ENCODE measurements around the gene ANGPT4. TPM values are rescaled to one million over a fixed set of nuclear protein-coding genes. Genes with fewer than 3 reads are reported as not detected.
"Not testable (repeated sequence)": the region's sequence is repeated elsewhere in the genome, so short reads cannot be mapped to it uniquely, and the experiment has no call there.

The ANGPT4 gene
- polyA plus RNA-seq, 4 donors = 0.18 to 0.32 (median 0.25) TPM

- DNase-seq (ENCODE audit: low read depth in 4 of 4, low spot score in 3 of 4) = no peak
These were observed 86.1 kb downstream of the ANGPT4 start for GRCh38 chr20:830011-830521.

DNA sequence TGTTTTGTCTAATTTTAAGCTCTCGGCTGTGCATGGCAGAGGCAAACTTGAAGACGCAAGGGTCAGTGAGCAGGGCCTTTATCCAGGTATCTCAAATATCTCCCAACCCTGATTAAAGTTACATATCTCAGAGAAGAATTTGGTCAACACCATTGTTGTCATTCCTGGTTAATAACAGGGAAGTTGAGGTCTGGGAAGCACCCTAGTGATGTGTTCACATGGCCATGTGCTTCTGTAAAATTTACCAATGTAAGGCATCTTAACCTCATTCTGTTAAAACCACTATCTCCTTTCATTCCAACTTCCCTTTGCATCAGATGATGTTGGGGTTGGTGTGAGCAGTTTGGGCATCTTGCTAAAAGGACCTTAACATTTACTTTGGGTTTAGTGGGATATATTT lies 86.6 kb downstream of the ANGPT4 start:
- DNase-seq (ENCODE audit: low read depth in 4 of 4, low spot score in 3 of 4) = no peak

GRCh38 chr20:828987-829386 lies 87.1 kb downstream of the ANGPT4 start:
- no peak for DNase-seq (ENCODE audit: low read depth in 4 of 4, low spot score in 3 of 4)

- DNase-seq (ENCODE audit: low read depth in 4 of 4, low spot score in 3 of 4) = not testable (repeated sequence)
These were observed 88.2 kb downstream of the ANGPT4 start for GRCh38 chr20:827981-828380.

DNA sequence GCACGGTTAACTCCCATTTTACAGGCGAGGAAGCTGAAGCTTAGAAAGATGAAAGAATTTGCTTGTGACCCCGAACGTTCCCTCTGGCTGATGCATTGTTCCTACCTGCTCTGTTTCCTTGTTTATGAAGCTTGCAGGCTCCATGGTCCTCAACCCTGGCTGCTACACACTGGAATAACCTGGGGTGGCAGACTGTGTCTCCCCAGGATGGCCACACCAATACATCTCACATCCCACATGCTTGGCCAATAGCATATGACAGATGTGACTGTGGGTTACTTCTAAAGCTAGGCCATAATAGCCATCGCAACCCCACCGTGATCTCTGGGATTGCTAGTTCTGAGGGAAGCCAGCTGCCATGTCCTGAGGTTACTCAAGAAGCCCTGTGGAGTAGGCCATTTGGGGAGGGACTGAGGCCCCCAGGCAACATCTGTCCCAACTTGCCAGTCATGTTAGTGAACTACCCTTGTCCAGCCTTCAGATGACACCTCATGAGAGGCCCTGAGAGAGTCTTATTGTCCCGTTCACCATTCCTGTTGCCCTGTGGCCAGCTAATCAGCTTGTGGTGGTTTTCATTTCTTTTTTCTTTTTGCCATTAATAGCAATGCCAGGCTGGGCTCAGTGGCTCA lies 89.3 kb downstream of the ANGPT4 start:
- DNase-seq (ENCODE audit: low read depth in 4 of 4, low spot score in 3 of 4) = no peak

DNA sequence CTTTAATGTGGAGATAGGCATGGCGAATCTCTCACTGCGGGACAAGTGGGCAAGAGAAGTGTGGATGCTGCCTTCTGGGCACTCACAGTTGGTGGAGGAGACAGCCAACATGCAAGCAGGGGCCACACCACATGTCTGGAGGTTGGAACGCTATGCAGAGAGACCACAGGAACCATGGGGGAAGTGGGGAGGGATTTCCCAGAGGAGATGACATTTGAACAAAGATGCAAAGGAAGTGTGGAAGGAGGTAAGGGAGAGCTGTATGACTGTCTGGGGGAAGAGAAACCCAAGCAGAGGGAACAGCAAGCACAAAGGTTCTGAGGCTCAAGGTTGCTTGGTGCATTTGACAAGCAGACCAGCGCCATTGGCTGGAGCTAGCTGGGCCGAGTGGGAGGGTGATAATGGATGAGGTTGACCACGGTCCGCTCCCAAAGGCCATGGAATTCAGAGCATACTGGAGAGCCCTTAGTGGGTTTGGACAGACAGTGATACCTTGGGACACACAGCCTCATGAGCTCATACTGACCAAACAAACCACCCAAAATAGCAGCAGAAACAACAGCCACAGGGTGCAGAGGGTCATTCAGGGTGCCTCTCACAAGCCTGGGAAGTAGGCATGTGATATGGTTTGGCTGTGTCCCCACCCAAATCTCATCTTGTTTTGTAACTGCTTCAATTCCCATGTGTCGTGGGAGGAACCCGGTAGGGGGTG lies 90.3 kb downstream of the ANGPT4 start:
- DNase-seq (ENCODE audit: low read depth in 4 of 4, low spot score in 3 of 4) = no peak

GRCh38 chr20:824916-825315 lies 91.2 kb downstream of the ANGPT4 start:
- DNase-seq (ENCODE audit: low read depth in 4 of 4, low spot score in 3 of 4) = no peak

DNA sequence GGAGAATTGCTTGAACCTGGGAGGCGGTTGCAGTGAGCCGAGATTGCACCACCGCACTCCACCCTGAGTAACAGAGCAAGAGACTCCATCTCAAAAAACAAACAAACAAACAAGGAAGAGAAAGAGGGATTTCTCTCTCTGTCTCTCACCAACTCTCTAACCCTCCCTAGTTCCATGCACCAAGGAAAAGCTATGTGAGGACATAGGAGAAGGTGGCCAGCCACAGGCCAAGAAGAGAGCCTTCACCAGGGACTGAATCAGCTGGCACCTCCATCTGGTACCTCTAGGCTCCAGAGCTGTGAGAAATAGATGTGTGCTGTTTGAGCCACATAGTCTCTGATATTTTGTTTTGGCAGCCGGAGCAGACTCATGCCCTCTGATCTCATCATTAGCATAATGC lies 91.6 kb downstream of the ANGPT4 start:
- no peak for DNase-seq (ENCODE audit: low read depth in 4 of 4, low spot score in 3 of 4)

GRCh38 chr20:823574-823902 lies 92.6 kb downstream of the ANGPT4 start:
- no peak for DNase-seq (ENCODE audit: low read depth in 4 of 4, low spot score in 3 of 4)

DNA sequence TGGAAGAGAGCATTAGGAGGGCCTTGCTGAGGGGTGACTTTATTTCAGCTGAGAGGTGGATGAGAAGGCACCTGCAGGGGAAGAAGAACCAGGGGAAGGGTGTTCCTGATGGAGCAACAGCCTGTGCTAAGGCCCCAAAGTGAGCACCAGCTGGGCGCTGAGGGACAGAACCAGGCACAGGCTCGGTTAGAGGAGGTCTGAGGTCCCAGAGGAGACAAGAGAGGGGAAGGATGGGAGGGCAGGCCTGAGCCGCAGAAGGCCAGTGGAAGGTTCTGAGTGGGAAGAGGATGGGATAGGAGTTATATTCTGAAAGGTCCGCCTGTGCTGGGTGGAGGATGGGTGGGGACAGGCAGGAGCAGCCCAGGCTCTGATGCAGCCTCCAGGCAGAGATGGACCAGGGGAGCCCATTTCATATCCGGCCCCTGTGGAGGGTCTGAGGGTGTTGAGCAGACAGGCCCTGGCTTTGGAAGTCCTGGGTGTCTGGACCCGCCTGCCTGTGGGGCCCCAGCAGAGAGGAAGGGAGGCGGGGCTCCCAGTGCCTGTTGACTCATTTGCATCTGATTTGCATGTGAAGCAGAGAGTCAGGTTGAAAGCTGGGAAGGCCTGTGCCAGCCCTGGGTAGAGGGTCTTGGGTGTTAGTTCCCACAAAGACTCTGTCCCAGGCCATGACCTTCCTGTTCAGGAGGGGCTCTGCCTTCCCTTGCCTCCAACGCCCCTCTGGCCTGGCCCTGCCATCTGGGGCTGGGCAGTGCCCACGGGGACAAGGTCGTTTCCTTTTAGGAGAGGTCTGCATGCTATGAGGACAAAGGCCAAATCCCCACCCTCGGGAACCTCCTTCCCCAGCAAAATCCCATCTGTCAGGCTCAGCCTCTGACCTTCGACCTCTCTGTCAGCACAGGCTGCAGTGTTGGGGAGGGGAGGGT lies 93.2 kb downstream of the ANGPT4 start:
- no peak for DNase-seq (ENCODE audit: low read depth in 4 of 4, low spot score in 3 of 4)

- no peak for DNase-seq (ENCODE audit: low read depth in 4 of 4, low spot score in 3 of 4)
These were observed 94.4 kb downstream of the ANGPT4 start for GRCh38 chr20:821731-822065.

DNA sequence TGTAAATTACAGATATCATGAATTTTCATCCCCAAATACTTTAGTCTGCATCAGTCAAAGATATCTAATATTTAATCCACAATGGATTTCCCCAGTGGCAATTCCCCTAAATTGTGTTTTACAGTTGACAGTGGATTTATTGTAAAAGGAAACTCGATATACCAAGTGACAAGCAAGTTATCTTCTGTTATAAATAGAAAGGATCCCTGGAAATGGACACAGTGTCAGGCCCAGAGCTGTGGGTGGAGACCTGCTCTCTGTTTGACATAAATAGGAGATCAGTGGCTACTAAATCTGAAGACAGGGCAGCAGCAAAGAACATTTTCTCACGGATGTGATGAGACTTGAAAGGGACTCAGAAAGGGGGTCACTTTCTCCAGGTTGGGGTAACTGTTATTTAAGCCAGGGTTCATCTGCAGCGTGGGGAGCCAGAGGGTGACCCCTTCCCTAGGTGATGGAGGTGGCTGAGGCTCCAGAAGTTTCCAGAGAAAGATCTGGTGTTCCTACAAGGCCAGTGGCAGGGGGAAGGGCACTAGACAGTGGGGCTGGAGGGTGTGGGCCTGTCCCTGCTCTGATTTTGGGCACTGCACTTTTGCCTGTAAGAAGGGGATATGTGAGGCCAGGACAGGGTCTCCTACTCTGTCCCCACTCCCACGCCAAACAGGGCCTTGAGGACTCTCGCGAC lies 94.9 kb downstream of the ANGPT4 start:
- DNase-seq (ENCODE audit: low read depth in 4 of 4, low spot score in 3 of 4) = no peak

- DNase-seq (ENCODE audit: low read depth in 4 of 4, low spot score in 3 of 4) = no peak
These were observed 95.7 kb downstream of the ANGPT4 start for GRCh38 chr20:820323-820953.

Other genes starting within 250 kb of the ANGPT4 start
- gene SCRT2, start 240.5 kb downstream of the ANGPT4 start, polyA plus RNA-seq (ENCODE audit: insufficient read length in 4 of 4) = under 1 TPM in 1 of 4 donors, not detected in 3; 0.06 TPM
- gene SLC52A3, start 147.8 kb downstream of the ANGPT4 start, polyA plus RNA-seq (ENCODE audit: insufficient read length in 4 of 4) = 1 to 10 TPM in 3 of 4 donors, under 1 TPM in 1; 0.22 to 6.4 (median 4.0) TPM
- gene FAM110A, start 82.6 kb downstream of the ANGPT4 start, polyA plus RNA-seq (ENCODE audit: insufficient read length in 4 of 4) = 10 to 100 TPM in 1 of 4 donors, 1 to 10 TPM in 3; 5.0 to 13.2 (median 7.9) TPM
- 1 to 10 TPM in 2 of 4 donors, under 1 TPM in 2; 0.30 to 1.9 (median 1.4) TPM for gene RSPO4, start 86.0 kb upstream of the ANGPT4 start, polyA plus RNA-seq (ENCODE audit: insufficient read length in 4 of 4)
- gene PSMF1, start 202.3 kb upstream of the ANGPT4 start, polyA plus RNA-seq (ENCODE audit: insufficient read length in 4 of 4) = 100 to 1,000 TPM; 117 to 143 (median 133) TPM

Data from left renal pelvis (tissue), 4 donors.